CD4-positive, alpha-beta memory T cell (primary cell): ENCODE data around the gene TTC9C. TPM values are rescaled to one million over a fixed set of nuclear protein-coding genes. Genes with fewer than 3 reads are reported as not detected.

Source experiments
- CTCF ChIA-PET: fragments of 350-600 bp; sonication (Branson Sonifier 250); formaldehyde crosslinking; loops from one replicate; lab custom pipeline; 2021; ENCODE audit warnings: inconsistent platforms; ENCODE audit not compliant: partially characterized antibody; lab: Charles Lee
- POLR2A ChIA-PET: fragments of 350-600 bp; sonication (Branson Sonifier 250); formaldehyde crosslinking; loops from one replicate; lab custom pipeline; 2021; ENCODE audit not compliant: partially characterized antibody; lab: Charles Lee
- DNase-seq, 5 donors: peaks; one replicate each; pipeline versions ENCODE4 v3.0.0 to v3.0.0-alpha.2; 2020 to 2022; ENCODE audit warnings: mixed read lengths in 1 of 5
- H3K27ac ChIP-seq: one replicate; pipeline ENCODE4 v1.7.0; 2013; ENCODE audit warnings: low read depth, low read length
- H3K27me3 ChIP-seq: 2 replicates; pipeline ENCODE4 v1.7.0; 2013; ENCODE audit warnings: mild to moderate bottlenecking, low read length, moderate library complexity; ENCODE audit not compliant: insufficient read depth
- H3K36me3 ChIP-seq: 2 replicates; pipeline ENCODE4 v1.7.0; 2013; ENCODE audit warnings: mild to moderate bottlenecking, low read length, moderate library complexity; ENCODE audit not compliant: insufficient read depth
- H3K4me1 ChIP-seq: 2 replicates; pipeline ENCODE4 v1.7.0; 2013; ENCODE audit warnings: mild to moderate bottlenecking, low read length, moderate library complexity; ENCODE audit not compliant: insufficient read depth
- H3K4me3 ChIP-seq, 2 donors: one replicate each; pipeline ENCODE4 v1.7.0; 2013; ENCODE audit warnings: low read length in 2 of 2, mild to moderate bottlenecking in 1 of 2
- H3K9me3 ChIP-seq, 2 donors: one replicate each; pipeline ENCODE4 v1.7.0; 2013; ENCODE audit warnings: low read length in 2 of 2, control low read depth in 1 of 2; ENCODE audit not compliant: control insufficient read depth in 1 of 2
- H3K27ac Mint-ChIP-seq, 7 donors: one replicate each; pipeline ENCODE4 v1.8.0; 2020 to 2021; ENCODE audit warnings: mixed read lengths in 7 of 7, mild to moderate bottlenecking in 6 of 7, inconsistent platforms in 3 of 7, moderate library complexity in 3 of 7
- H3K27me3 Mint-ChIP-seq, 2 donors: one replicate each; pipeline ENCODE4 v1.8.0; 2020 to 2021; ENCODE audit warnings: mixed read lengths in 2 of 2
- H3K36me3 Mint-ChIP-seq, 2 donors: one replicate each; pipeline ENCODE4 v1.8.0; 2020 to 2021; ENCODE audit warnings: mixed read lengths in 2 of 2, inconsistent platforms in 1 of 2, mild to moderate bottlenecking in 1 of 2
- H3K4me1 Mint-ChIP-seq, 4 donors: one replicate each; pipeline ENCODE4 v1.8.0; 2020 to 2021; ENCODE audit warnings: mixed read lengths in 4 of 4, mild to moderate bottlenecking in 1 of 4
- H3K4me3 Mint-ChIP-seq, 8 donors: one replicate each; pipeline ENCODE4 v1.8.0; 2020 to 2021; ENCODE audit warnings: mixed read lengths in 8 of 8, mild to moderate bottlenecking in 7 of 8, moderate library complexity in 6 of 8, inconsistent platforms in 3 of 8
- H3K9me3 Mint-ChIP-seq, 8 donors: one replicate each; pipeline ENCODE4 v1.8.0; 2020 to 2021; ENCODE audit warnings: mixed read lengths in 8 of 8, mild to moderate bottlenecking in 5 of 8, inconsistent platforms in 3 of 8, moderate library complexity in 1 of 8
- intact Hi-C: fragments of 100-400 bp; cut with micrococcal nuclease; formaldehyde crosslinking; loops from one replicate; pipeline ENCODE4 v1.15.1; 2023
- polyA plus RNA-seq, 2 donors: library from polyadenylated mRNA; unstranded; fragments of 300-500 nt; fragmentation: Illumina TruSeq; gene quantifications; one replicate each; pipeline ENCODE4 v1.2.3, GENCODE V29; 2021
- total RNA-seq, 2 experiments: library from RNA; stranded (reverse); gene quantifications; one replicate each; pipeline ENCODE4 v1.2.3, GENCODE V29; 2021

The TTC9C gene
- total and polyA plus RNA-seq, 4 experiments from 2014 or later = 10.2 to 53.5 (median 38.4) TPM

- Mint-ChIP-seq H3K4me1 (peaks cover 28 to 54% (median 43%) of the 10 kb centered on the region in 4 donors), H3K27ac (peak overlapping the region; percentile 89 to 97 (median 96)), H3K27me3 (no peaks in the 10 kb centered on the region), H3K9me3 (peaks cover 0 to 3% (median 0%) of the 10 kb centered on the region in 8 donors), H3K36me3 (peaks cover 3 to 46% of the 10 kb centered on the region in 2 donors), H3K4me3 (peak overlapping the region; percentile 85 to 96 (median 88))
- CTCF ChIA-PET = interaction anchor here (0.9 to 5.4 kb wide), 38 partner anchors 9 to 195 kb away, joined by 3 to 105 read pairs (median 6); partner anchors contain the start of genes BSCL2, C11orf98, CSKMT and GNG3
- peak overlapping the region; percentile 84 for H3K27ac ChIP-seq
- peak overlapping the region; percentile 73 to 95 for H3K4me3 ChIP-seq
- peaks cover 43% of the 10 kb centered on the region for H3K4me1 ChIP-seq
- intact Hi-C loops = loop anchor here (1.0 to 2.0 kb wide), 11 partner anchors 15 to 95 kb away; partner anchors contain the start of genes NXF1, POLR2G, STX5 and TAF6L
- H3K27me3 ChIP-seq = no peaks in the 10 kb centered on the region
- no peaks in the 10 kb centered on the region for H3K9me3 ChIP-seq
- POLR2A ChIA-PET = interaction anchor here (0.6 to 25.8 kb wide), 36 partner anchors 9 to 384 kb away, joined by 3 to 801 read pairs (median 6); partner anchors contain the start of genes B3GAT3, C11orf98, CSKMT and GANAB
- peak; percentile 82 to 85 (median 83) for DNase-seq
- peaks cover 15% of the 10 kb centered on the region for H3K36me3 ChIP-seq
Observed at GRCh38 chr11:62786318-62787004, 58.2 kb downstream of the TTC9C start.

- Mint-ChIP-seq H3K27ac (peak within 1 kb of the TSS; percentile 89 to 98 (median 97)), H3K9me3 (peaks cover 0 to 3% (median 0%) of the 10 kb centered on the region in 8 donors), H3K36me3 (peaks cover 6 to 50% of the 10 kb centered on the region in 2 donors), H3K4me1 (peaks cover 29 to 61% (median 47%) of the 10 kb centered on the region in 4 donors), H3K4me3 (peak within 1 kb of the TSS; percentile 93 to 97 (median 96)), H3K27me3 (no peaks in the 10 kb centered on the region)
- peak; percentile 95 to 99 (median 96) for DNase-seq
- Histone ChIP-seq H3K4me3 (peak within 1 kb of the TSS; percentile 73 to 95), H3K36me3 (peaks cover 17% of the 10 kb centered on the region), H3K4me1 (peaks cover 45% of the 10 kb centered on the region), H3K9me3 (no peaks in the 10 kb centered on the region), H3K27ac (peak within 1 kb of the TSS; percentile 84), H3K27me3 (no peaks in the 10 kb centered on the region)
- ChIA-PET POLR2A (interaction anchor here (0.6 to 25.8 kb wide), 32 partner anchors 9 to 385 kb away, joined by 3 to 801 read pairs (median 8); partner anchors contain the start of genes C11orf98, CSKMT, GANAB and GNG3), CTCF (interaction anchor here (0.6 to 5.4 kb wide), 38 partner anchors 9 to 195 kb away, joined by 3 to 105 read pairs (median 6); partner anchors contain the start of genes BSCL2, C11orf98, CSKMT and GNG3)
- intact Hi-C loops = loop anchor here (1.0 to 2.0 kb wide), 8 partner anchors 18 to 94 kb away; partner anchors contain the start of genes NXF1, POLR2G, STX5 and TEX54
Observed at GRCh38 chr11:62787005-62787759, 58.9 kb downstream of the TTC9C start, which contains the start of gene TMEM179B. Gene TMEM179B, plus strand, starts transcription at chr11:62787402. Its CDS starts 30 bp downstream, at chr11:62787432.

Other genes starting within 250 kb of the TTC9C start
- 100 to 1,000 TPM; 559 to 573 TPM for gene AHNAK, start 181.7 kb upstream of the TTC9C start, total RNA-seq
- gene AHNAK, start 181.7 kb upstream of the TTC9C start, polyA plus RNA-seq = 100 to 1,000 TPM in 1 of 2 donors, 10 to 100 TPM in 1; 23.5 to 186 TPM
- gene EEF1G, start 154.6 kb upstream of the TTC9C start, total RNA-seq = 1,000 to 10,000 TPM; 1,815 to 1,855 TPM
- gene EEF1G, start 154.6 kb upstream of the TTC9C start, polyA plus RNA-seq = 1,000 to 10,000 TPM; 1,453 to 1,910 TPM
- gene TUT1, start 137.0 kb upstream of the TTC9C start, total RNA-seq = 10 to 100 TPM; 37.7 to 38.1 TPM
- 10 to 100 TPM; 14.6 to 19.7 TPM for gene TUT1, start 137.0 kb upstream of the TTC9C start, polyA plus RNA-seq
- gene MTA2, start 126.6 kb upstream of the TTC9C start, total RNA-seq = 100 to 1,000 TPM; 207 to 210 TPM
- 10 to 100 TPM; 16.6 to 36.4 TPM for gene MTA2, start 126.6 kb upstream of the TTC9C start, polyA plus RNA-seq
- 100 to 1,000 TPM; 192 to 201 TPM for gene EML3, start 115.7 kb upstream of the TTC9C start, total RNA-seq
- gene EML3, start 115.7 kb upstream of the TTC9C start, polyA plus RNA-seq = 10 to 100 TPM; 18.2 to 24.8 TPM
- 1 to 10 TPM; 1.6 to 1.9 TPM for gene ROM1, start 115.2 kb upstream of the TTC9C start, total RNA-seq
- gene ROM1, start 115.2 kb upstream of the TTC9C start, polyA plus RNA-seq = under 1 TPM; 0.98 to 1.00 TPM
- 10 to 100 TPM; 66.3 to 74.3 TPM for gene B3GAT3, start 106.5 kb upstream of the TTC9C start, total RNA-seq
- 10 to 100 TPM; 37.9 to 48.4 TPM for gene B3GAT3, start 106.5 kb upstream of the TTC9C start, polyA plus RNA-seq
- 100 to 1,000 TPM; 260 to 262 TPM for gene GANAB, start 81.9 kb upstream of the TTC9C start, total RNA-seq
- gene GANAB, start 81.9 kb upstream of the TTC9C start, polyA plus RNA-seq = 100 to 1,000 TPM; 122 to 142 TPM
- gene INTS5, start 75.2 kb upstream of the TTC9C start, total RNA-seq = 10 to 100 TPM; 32.2 to 34.3 TPM
- 10 to 100 TPM; 23.7 to 39.4 TPM for gene INTS5, start 75.2 kb upstream of the TTC9C start, polyA plus RNA-seq
- 10 to 100 TPM; 48.9 to 53.1 TPM for gene C11orf98, start 63.3 kb upstream of the TTC9C start, total RNA-seq
- 10 to 100 TPM; 77.8 to 94.9 TPM for gene C11orf98, start 63.3 kb upstream of the TTC9C start, polyA plus RNA-seq
- gene CSKMT, start 63.2 kb upstream of the TTC9C start, total RNA-seq = 10 to 100 TPM; 31.4 to 32.3 TPM
- gene CSKMT, start 63.2 kb upstream of the TTC9C start, polyA plus RNA-seq = 1 to 10 TPM; 3.0 to 3.8 TPM
- 1 to 10 TPM; 7.2 to 8.5 TPM for gene UQCC3, start 56.8 kb upstream of the TTC9C start, total RNA-seq
- gene UQCC3, start 56.8 kb upstream of the TTC9C start, polyA plus RNA-seq = 10 to 100 TPM; 10.7 to 12.1 TPM
- 10 to 100 TPM; 26.7 to 28.6 TPM for gene LBHD1, start 56.2 kb upstream of the TTC9C start, total RNA-seq
- 1 to 10 TPM; 2.4 to 2.7 TPM for gene LBHD1, start 56.2 kb upstream of the TTC9C start, polyA plus RNA-seq
- 100 to 1,000 TPM; 178 to 185 TPM for gene UBXN1, start 49.4 kb upstream of the TTC9C start, total RNA-seq
- 100 to 1,000 TPM; 150 to 181 TPM for gene UBXN1, start 49.4 kb upstream of the TTC9C start, polyA plus RNA-seq
- gene LRRN4CL, start 39.0 kb upstream of the TTC9C start, total RNA-seq = under 1 TPM; 0.11 to 0.12 TPM
- gene LRRN4CL, start 39.0 kb upstream of the TTC9C start, polyA plus RNA-seq = not detected
- gene BSCL2, start 21.1 kb upstream of the TTC9C start, total RNA-seq = 10 to 100 TPM; 34.5 to 36.6 TPM
- gene BSCL2, start 21.1 kb upstream of the TTC9C start, polyA plus RNA-seq = 10 to 100 TPM; 48.9 to 51.7 TPM
- gene GNG3, start 20.8 kb upstream of the TTC9C start, total RNA-seq = not detected
- gene GNG3, start 20.8 kb upstream of the TTC9C start, polyA plus RNA-seq = not detected
- gene HNRNPUL2, start 1.0 kb upstream of the TTC9C start, total RNA-seq = 10 to 100 TPM; 79.6 to 83.4 TPM
- gene HNRNPUL2, start 1.0 kb upstream of the TTC9C start, polyA plus RNA-seq = 1 to 10 TPM in 1 of 2 donors, under 1 TPM in 1; 0.30 to 3.2 TPM
- 10 to 100 TPM; 27.2 to 27.9 TPM for gene ZBTB3, start 25.7 kb downstream of the TTC9C start, total RNA-seq
- 1 to 10 TPM; 6.0 to 8.6 TPM for gene ZBTB3, start 25.7 kb downstream of the TTC9C start, polyA plus RNA-seq
- 10 to 100 TPM; 77.2 to 84.6 TPM for gene POLR2G, start 33.1 kb downstream of the TTC9C start, total RNA-seq
- gene POLR2G, start 33.1 kb downstream of the TTC9C start, polyA plus RNA-seq = 100 to 1,000 TPM; 207 to 300 TPM
- gene TAF6L, start 42.9 kb downstream of the TTC9C start, total RNA-seq = 10 to 100 TPM; 26.3 to 34.0 TPM
- gene TAF6L, start 42.9 kb downstream of the TTC9C start, polyA plus RNA-seq = 10 to 100 TPM in 1 of 2 donors, 1 to 10 TPM in 1; 5.7 to 10.5 TPM
- gene TMEM179B, start 58.9 kb downstream of the TTC9C start, total RNA-seq = 10 to 100 TPM; 66.3 to 66.6 TPM
- gene TMEM179B, start 58.9 kb downstream of the TTC9C start, polyA plus RNA-seq = 100 to 1,000 TPM; 102 to 166 TPM
- 10 to 100 TPM; 21.6 to 23.1 TPM for gene TMEM223, start 63.5 kb downstream of the TTC9C start, total RNA-seq
- 10 to 100 TPM; 38.9 to 45.5 TPM for gene TMEM223, start 63.5 kb downstream of the TTC9C start, polyA plus RNA-seq
- gene NXF1, start 77.0 kb downstream of the TTC9C start, total RNA-seq = 100 to 1,000 TPM; 195 to 196 TPM
- gene NXF1, start 77.0 kb downstream of the TTC9C start, polyA plus RNA-seq = 10 to 100 TPM; 75.2 to 83.2 TPM
- 10 to 100 TPM; 66.0 to 67.9 TPM for gene STX5, start 103.6 kb downstream of the TTC9C start, total RNA-seq
- 10 to 100 TPM; 30.4 to 31.8 TPM for gene STX5, start 103.6 kb downstream of the TTC9C start, polyA plus RNA-seq
- not detected for gene TEX54, start 104.4 kb downstream of the TTC9C start, total RNA-seq
- gene TEX54, start 104.4 kb downstream of the TTC9C start, polyA plus RNA-seq = 1 to 10 TPM; 1.3 to 1.9 TPM
- gene WDR74, start 111.1 kb downstream of the TTC9C start, total RNA-seq = 10 to 100 TPM; 79.3 to 82.2 TPM
- 10 to 100 TPM; 33.9 to 50.8 TPM for gene WDR74, start 111.1 kb downstream of the TTC9C start, polyA plus RNA-seq
- gene SLC3A2, start 152.4 kb downstream of the TTC9C start, total RNA-seq = 100 to 1,000 TPM; 205 to 215 TPM
- gene SLC3A2, start 152.4 kb downstream of the TTC9C start, polyA plus RNA-seq = 100 to 1,000 TPM; 157 to 226 TPM
- not detected for gene CHRM1, start 192.9 kb downstream of the TTC9C start, total RNA-seq
- not detected for gene CHRM1, start 192.9 kb downstream of the TTC9C start, polyA plus RNA-seq